Ishikawa (cell line): ENCODE measurements around the gene HINT3.

Experiments used
- CEBPB ChIP-seq: IDR thresholded peaks from 2 replicates; pipeline ENCODE4 v1.6.1; 2012
- EGR1 ChIP-seq: IDR thresholded peaks from 2 replicates; pipeline ENCODE4 v1.6.1; 2012
- EP300 ChIP-seq: IDR thresholded peaks from 2 replicates; pipeline ENCODE4 v1.6.1; 2012; ENCODE audit warnings: borderline replicate concordance
- FOXM1 ChIP-seq: IDR thresholded peaks from 2 replicates; pipeline ENCODE4 v1.6.1; 2012; ENCODE audit warnings: low read depth, borderline replicate concordance
- RAD21 ChIP-seq: IDR thresholded peaks from 2 replicates; pipeline ENCODE4 v1.6.1; 2012; ENCODE audit warnings: low read depth
- TAF1 ChIP-seq: IDR thresholded peaks from 2 replicates; pipeline ENCODE4 v1.6.1; 2012; ENCODE audit warnings: low read depth, mild to moderate bottlenecking
- TCF12 ChIP-seq: IDR thresholded peaks from 2 replicates; pipeline ENCODE4 v1.6.1; 2012; ENCODE audit warnings: low read depth
- TEAD4 ChIP-seq: IDR thresholded peaks from 2 replicates; pipeline ENCODE4 v1.6.1; 2012
- TF ChIP-seq, protein P1 (sequence below): IDR thresholded peaks from 2 replicates; pipeline ENCODE4 v1.6.1; 2012; ENCODE audit warnings: low read depth, mild to moderate bottlenecking

DNA sequence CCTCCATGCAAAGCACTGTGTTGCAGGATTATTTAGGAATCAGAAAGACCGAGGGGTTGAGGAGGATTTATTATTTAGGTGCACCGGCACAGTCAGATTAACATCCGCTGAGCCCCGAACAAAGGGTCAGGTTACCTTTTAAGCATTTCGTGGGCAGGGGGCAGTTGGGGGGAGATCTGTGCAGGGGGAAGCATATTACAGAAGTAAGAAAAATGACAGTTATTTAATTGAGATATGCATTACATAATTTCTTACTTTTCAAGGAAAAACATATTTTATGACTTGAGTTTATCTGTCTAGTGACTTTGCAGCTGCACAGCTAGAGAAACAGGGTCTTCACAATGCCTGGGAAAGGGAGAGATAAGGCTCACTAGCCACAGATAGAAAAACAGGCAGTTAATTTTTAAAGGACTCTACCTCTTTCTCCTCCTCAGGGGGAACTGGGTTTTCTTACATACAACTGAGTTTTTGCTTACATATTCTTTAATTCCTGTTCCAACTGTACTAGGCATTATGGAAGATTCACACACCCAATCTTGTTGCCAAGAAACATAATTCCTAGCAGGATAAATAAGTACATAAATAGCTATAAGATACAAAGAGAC lies 1.7 kb upstream of the HINT3 start:
- TF ChIP-seq EP300, result no peak
- TF ChIP-seq EGR1, result no peak
- TF ChIP-seq, protein P1, sequence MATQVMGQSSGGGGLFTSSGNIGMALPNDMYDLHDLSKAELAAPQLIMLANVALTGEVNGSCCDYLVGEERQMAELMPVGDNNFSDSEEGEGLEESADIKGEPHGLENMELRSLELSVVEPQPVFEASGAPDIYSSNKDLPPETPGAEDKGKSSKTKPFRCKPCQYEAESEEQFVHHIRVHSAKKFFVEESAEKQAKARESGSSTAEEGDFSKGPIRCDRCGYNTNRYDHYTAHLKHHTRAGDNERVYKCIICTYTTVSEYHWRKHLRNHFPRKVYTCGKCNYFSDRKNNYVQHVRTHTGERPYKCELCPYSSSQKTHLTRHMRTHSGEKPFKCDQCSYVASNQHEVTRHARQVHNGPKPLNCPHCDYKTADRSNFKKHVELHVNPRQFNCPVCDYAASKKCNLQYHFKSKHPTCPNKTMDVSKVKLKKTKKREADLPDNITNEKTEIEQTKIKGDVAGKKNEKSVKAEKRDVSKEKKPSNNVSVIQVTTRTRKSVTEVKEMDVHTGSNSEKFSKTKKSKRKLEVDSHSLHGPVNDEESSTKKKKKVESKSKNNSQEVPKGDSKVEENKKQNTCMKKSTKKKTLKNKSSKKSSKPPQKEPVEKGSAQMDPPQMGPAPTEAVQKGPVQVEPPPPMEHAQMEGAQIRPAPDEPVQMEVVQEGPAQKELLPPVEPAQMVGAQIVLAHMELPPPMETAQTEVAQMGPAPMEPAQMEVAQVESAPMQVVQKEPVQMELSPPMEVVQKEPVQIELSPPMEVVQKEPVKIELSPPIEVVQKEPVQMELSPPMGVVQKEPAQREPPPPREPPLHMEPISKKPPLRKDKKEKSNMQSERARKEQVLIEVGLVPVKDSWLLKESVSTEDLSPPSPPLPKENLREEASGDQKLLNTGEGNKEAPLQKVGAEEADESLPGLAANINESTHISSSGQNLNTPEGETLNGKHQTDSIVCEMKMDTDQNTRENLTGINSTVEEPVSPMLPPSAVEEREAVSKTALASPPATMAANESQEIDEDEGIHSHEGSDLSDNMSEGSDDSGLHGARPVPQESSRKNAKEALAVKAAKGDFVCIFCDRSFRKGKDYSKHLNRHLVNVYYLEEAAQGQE, result no peak
- no peak for TF ChIP-seq RAD21
- no peak for TF ChIP-seq CEBPB
- TF ChIP-seq TEAD4, result no peak
- no peak for TF ChIP-seq FOXM1
- no peak for TF ChIP-seq TAF1
- no peak for TF ChIP-seq TCF12
